ENCODE measurements around the gene PUM1. TPM values are rescaled to one million over a fixed set of nuclear protein-coding genes. Genes with fewer than 3 reads are reported as not detected.
"Not testable (repeated sequence)": the region's sequence is repeated elsewhere in the genome, so short reads cannot be mapped to it uniquely, and the experiment has no call there.

Gene PUM1
- total and polyA plus RNA-seq, 2 of the 8 experiments (the other 6 are each of a cell fraction or from before 2014, with no cell fraction given): 122 to 177 TPM

GRCh38 chr1:31038935-31039334, 26.6 kb downstream of the PUM1 start:
- not testable (repeated sequence) for H2BK15ac ChIP-seq (ENCODE audit: low read length); DNase-seq (ENCODE audit: low read depth in 1 of 2, low spot score in 2 of 2); H3K79me1 ChIP-seq (ENCODE audit: low read depth, low read length); H2AK5ac ChIP-seq (ENCODE audit: low read depth, low read length); H3K9me3 ChIP-seq (ENCODE audit: insufficient read depth in 2 of 2, low read depth in 1 of 2, low read length in 1 of 2); H3K4me2 ChIP-seq (ENCODE audit: insufficient read depth in 1 of 2, low read depth in 2 of 2, low read length in 2 of 2); H3K4me3 ChIP-seq (ENCODE audit: extremely low read depth in 1 of 4, insufficient read depth in 2 of 4, low read depth in 3 of 4, low read length in 4 of 4); H4K91ac ChIP-seq (replicated peaks; ENCODE audit: insufficient read length, low read length); H3K9ac ChIP-seq (replicated peaks in 1 of 4; ENCODE audit: extremely low read depth in 1 of 4, low read depth in 3 of 4, low read length in 3 of 4); H3K4me1 ChIP-seq (replicated peaks in 1 of 4; ENCODE audit: control insufficient read depth in 3 of 4, insufficient read depth in 4 of 4, low read length in 3 of 4); H3K18ac ChIP-seq (ENCODE audit: extremely low read depth, low read length); H2BK120ac ChIP-seq (replicated peaks; ENCODE audit: low read depth, low read length); H4K5ac ChIP-seq (ENCODE audit: insufficient read length, low read depth, low read length); H2AFZ ChIP-seq (ENCODE audit: low read length); H3K14ac ChIP-seq (ENCODE audit: insufficient read length); H2BK12ac ChIP-seq (ENCODE audit: low read depth, low read length); H3K27me3 ChIP-seq (replicated peaks in 1 of 4; ENCODE audit: control insufficient read depth in 3 of 4, extremely low read depth in 1 of 4, insufficient read depth in 3 of 4, low read length in 3 of 4); H3K27ac ChIP-seq (ENCODE audit: low read depth, low read length); H4K8ac ChIP-seq (ENCODE audit: extremely low read depth, insufficient read depth, low read length); H3K56ac ChIP-seq (replicated peaks; ENCODE audit: insufficient read length, low read depth, low read length); H2BK20ac ChIP-seq (ENCODE audit: low read length); H2BK5ac ChIP-seq (ENCODE audit: low read depth, low read length); FAIRE-seq; H3K23me2 ChIP-seq (ENCODE audit: low read depth, low read length); H3K4ac ChIP-seq (replicated peaks; ENCODE audit: insufficient read length, low read depth, low read length); H3K23ac ChIP-seq (ENCODE audit: insufficient read length)
- ChIA-PET CTCF (ENCODE audit: partially characterized antibody) (interaction anchor here (0.7 kb wide), 1 partner anchor 40 kb away, joined by 3 read pairs; no protein-coding TSS in a partner anchor), POLR2A (ENCODE audit: partially characterized antibody) (interaction anchor here (0.9 to 3.3 kb wide), 3 partner anchors 20 to 109 kb away, joined by 3 to 12 read pairs (median 3); partner anchors contain the start of gene PUM1)
- WGBS, 2 experiments (ENCODE audit: extremely low coverage in 1 of 2, insufficient coverage in 1 of 2, insufficient read length in 1 of 2, insufficient replicate concordance in 2 of 2, low coverage in 1 of 2, low lambda C conversion rate in 2 of 2, missing lambda C conversion rate in 1 of 2): 93% methylated on average over 5 of the region's 5 CpGs; no CpG with 5 or more reads in 1 of the 2 experiments
- peaks cover 0 to 28% (median 4%) of the 10 kb centered on the region in 4 experiments; a peak in 5 of 8 replicates for H3K36me3 ChIP-seq (ENCODE audit: control insufficient read depth in 2 of 4, insufficient read depth in 4 of 4, low read length in 3 of 4)
- H4K20me1 ChIP-seq (replicated peaks in 1 of 2; ENCODE audit: control insufficient read depth in 1 of 2, insufficient read depth in 2 of 2, low read length in 2 of 2): peaks cover 28 to 32% of the 10 kb centered on the region in 2 experiments
- peaks cover 62 to 99% of the 10 kb centered on the region in 2 experiments for H3K79me2 ChIP-seq (ENCODE audit: control insufficient read depth in 1 of 2, insufficient read depth in 2 of 2, low read length in 2 of 2)

All from H1 (cell line).